ENCODE data around the gene ARPC1A. TPM values are rescaled to one million over a fixed set of nuclear protein-coding genes. Genes with fewer than 3 reads are reported as not detected.

The ARPC1A gene
- total and polyA plus RNA-seq, 12 donors: 93.1 to 213 (median 134) TPM

DNA sequence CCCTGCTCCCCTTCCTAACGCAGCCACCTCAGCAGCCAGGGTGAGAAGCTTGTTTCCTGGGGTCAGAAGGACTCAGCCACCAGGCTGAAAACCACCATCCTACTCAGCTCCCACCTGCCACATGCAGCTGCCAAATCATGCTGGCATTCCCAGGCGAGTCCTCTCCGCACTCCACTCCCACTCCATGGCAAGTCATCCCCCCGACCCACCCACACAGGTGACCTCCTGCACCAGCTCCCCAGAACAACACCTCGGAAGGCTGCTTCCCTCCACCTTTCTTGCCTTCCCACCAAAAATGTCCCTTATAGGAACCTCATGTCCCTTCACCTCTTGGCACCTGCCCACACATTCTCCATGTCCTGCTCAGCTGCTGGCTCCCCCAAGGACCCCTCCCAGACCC is 78.1 kb downstream of the ARPC1A start:
- Histone ChIP-seq H3K4me3 (no peak overlapping the region), H3K27ac (no peak overlapping the region), H3K4me1 (peaks cover 9 to 42% (median 32%) of the 10 kb centered on the region in 9 donors), H3K27me3 (no peaks in the 10 kb centered on the region), H3K36me3 (peaks cover 0 to 71% (median 23%) of the 10 kb centered on the region in 9 donors), H3K9me3 (no peaks in the 10 kb centered on the region)
- TF ChIP-seq CTCF (IDR thresholded peaks at IDR 0.05): no peak
- DNase-seq (no peak), ATAC-seq (no peak)
- 95% methylated on average over 5 of the region's 5 CpGs for WGBS, 2 donors
- intact Hi-C loops (cut with DNase I): no loop called here

DNA sequence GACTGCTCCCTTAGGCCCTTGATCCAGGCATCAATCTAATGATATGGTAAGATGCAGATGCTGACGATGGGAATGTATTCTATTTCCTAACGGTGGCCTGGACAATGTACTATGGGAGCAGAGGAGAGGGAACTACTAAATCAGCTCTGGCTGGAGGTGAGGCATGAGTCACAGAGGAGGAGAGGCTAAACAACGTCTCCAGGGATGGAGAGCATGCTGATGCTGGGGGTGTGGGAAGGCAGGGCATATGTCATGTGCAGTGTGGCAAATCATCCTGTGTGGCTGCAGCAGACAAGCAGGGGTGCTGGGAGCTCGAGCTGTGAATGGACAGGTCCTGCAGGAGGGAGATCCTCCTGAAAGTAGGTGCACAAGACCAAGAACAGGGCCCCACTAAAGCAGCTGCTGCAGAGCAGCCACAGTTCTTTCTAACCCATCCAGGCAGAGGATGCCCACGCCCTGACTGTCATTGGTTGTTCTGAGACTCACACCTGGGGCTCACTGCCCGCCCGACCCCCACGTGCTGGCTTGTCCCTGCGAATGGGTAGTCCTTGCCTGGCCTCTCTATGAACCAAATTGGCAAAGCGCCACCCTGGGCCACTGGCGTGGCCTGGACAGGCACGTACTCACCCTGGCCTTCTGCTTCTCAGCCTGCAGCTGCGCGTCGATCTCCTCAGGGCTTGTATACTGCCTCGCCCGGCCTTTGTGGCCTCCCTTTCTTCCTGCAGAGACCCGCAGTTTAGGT is 78.7 kb downstream of the ARPC1A start:
- Histone ChIP-seq H3K4me3 (no peak overlapping the region), H3K9me3 (no peaks in the 10 kb centered on the region), H3K36me3 (peaks cover 0 to 64% (median 19%) of the 10 kb centered on the region in 9 donors), H3K27ac (no peak overlapping the region), H3K4me1 (peaks cover 9 to 43% (median 32%) of the 10 kb centered on the region in 9 donors), H3K27me3 (no peaks in the 10 kb centered on the region)
- intact Hi-C loops (cut with DNase I): no loop called here
- ATAC-seq (no peak), DNase-seq (no peak)
- no peak for TF ChIP-seq CTCF (IDR thresholded peaks at IDR 0.05)
- WGBS, 2 donors: 79 to 80% methylated on average over 18 of the region's 18 CpGs

DNA sequence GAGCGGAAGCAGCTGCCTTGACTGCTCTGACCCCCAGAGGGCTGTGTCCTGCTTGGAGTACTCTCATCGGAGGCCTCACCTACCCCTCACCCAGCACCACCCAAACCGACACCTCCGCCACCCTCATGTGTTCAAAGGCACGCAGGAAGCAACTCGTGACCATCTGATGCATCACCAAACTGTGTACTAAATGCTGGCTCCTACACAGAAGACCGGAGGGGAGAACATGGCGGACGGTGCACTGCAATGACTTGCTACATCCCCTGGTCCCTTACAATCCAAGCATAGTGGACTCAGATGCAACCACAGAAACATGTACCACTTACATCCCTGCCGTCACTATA is 79.3 kb downstream of the ARPC1A start:
- H3K4me3 ChIP-seq: no peak overlapping the region
- TF ChIP-seq CTCF (IDR thresholded peaks at IDR 0.05): no peak
- no peak for ATAC-seq
- intact Hi-C loops (cut with DNase I): loop anchor here in 2 of 10 donors (5.0 kb wide), 2 partner anchors 33 to 97 kb away; partner anchors contain the start of genes ARPC1B (in 1 of the 2), ZKSCAN5 (in 1 of the 2) and ZNF394 (in 1 of the 2)
- H3K36me3 ChIP-seq: peaks cover 0 to 59% (median 14%) of the 10 kb centered on the region in 9 donors
- H3K4me1 ChIP-seq: peaks cover 13 to 48% (median 36%) of the 10 kb centered on the region in 9 donors
- no peak for DNase-seq
- 92 to 94% methylated on average over 10 of the region's 10 CpGs for WGBS, 2 donors
- H3K9me3 ChIP-seq: no peaks in the 10 kb centered on the region
- H3K27ac ChIP-seq: no peak overlapping the region
- H3K27me3 ChIP-seq: no peaks in the 10 kb centered on the region

- intact Hi-C loops (cut with DNase I): loop anchor here in 2 of 10 donors (5.0 kb wide), 2 partner anchors 34 to 96 kb away; partner anchors contain the start of genes ARPC1B (in 1 of the 2), ZKSCAN5 (in 1 of the 2) and ZNF394 (in 1 of the 2)
- Histone ChIP-seq H3K4me3 (peak overlapping the region in 3 of 10 donors; percentile 72 to 100 (median 89)), H3K27ac (no peak overlapping the region), H3K27me3 (no peaks in the 10 kb centered on the region), H3K36me3 (peaks cover 0 to 59% (median 22%) of the 10 kb centered on the region in 9 donors), H3K4me1 (peaks cover 17 to 55% (median 41%) of the 10 kb centered on the region in 9 donors), H3K9me3 (no peaks in the 10 kb centered on the region)
- no peak for ATAC-seq
- no peak for TF ChIP-seq CTCF (IDR thresholded peaks at IDR 0.05)
- WGBS, 2 donors: 45 to 58% methylated on average over 1 of the region's 1 CpG
- DNase-seq: no peak
Observed at GRCh38 chr7:99406557-99406956, 80.9 kb downstream of the ARPC1A start.

Measured in heart right ventricle (tissue), 16 donors.